Adrenal gland (tissue), 12 donors: ENCODE measurements around the gene LLGL1. TPM values are rescaled to one million over a fixed set of nuclear protein-coding genes. Genes with fewer than 3 reads are reported as not detected.

Experiments used
- DNase-seq, 7 donors: peaks; one replicate each; pipeline ENCODE4 v3.0.0-alpha.2; 2019 to 2020
- H3K27ac ChIP-seq, 5 donors: fragments of 200-600 bp; sonication (generic) in 4 of 5; 1 replicate in 3 of 5; 2 replicates in 2 of 5; pipeline versions ENCODE4 v1.5.1 to v1.8.0; 2016 to 2020; ENCODE audit warnings: mild to moderate bottlenecking in 1 of 5
- H3K27me3 ChIP-seq: fragments of 200-600 bp; 2 replicates; pipeline ENCODE4 v1.8.0; 2021
- H3K36me3 ChIP-seq, 2 donors: fragments of 200-600 bp; replicated peaks in 1 of 2; 1 replicate in 1 of 2; 2 replicates in 1 of 2; pipeline versions ENCODE4 v1.5.1 to v1.8.0; 2018 to 2022
- H3K4me1 ChIP-seq, 2 donors: fragments of 200-600 bp; replicated peaks in 1 of 2; 1 replicate in 1 of 2; 2 replicates in 1 of 2; pipeline versions ENCODE4 v1.5.1 to v1.8.0; 2018 to 2021
- H3K4me3 ChIP-seq, 4 donors: fragments of 200-600 bp; sonication (generic) in 3 of 4; one replicate each; pipeline ENCODE4 v1.5.1; 2016 to 2018
- H3K9me3 ChIP-seq, 3 donors: fragments of 200-600 bp; sonication (generic) in 1 of 3; replicated peaks in 1 of 3; 1 replicate in 2 of 3; 2 replicates in 1 of 3; pipeline versions ENCODE4 v1.5.1 to v1.8.0; 2016 to 2021
- POLR2A ChIP-seq, 2 donors: fragments of 450-650 bp; IDR thresholded peaks; one replicate each; pipeline ENCODE4 v1.6.1; 2017; ENCODE audit warnings: antibody characterized with exemption in 2 of 2, mild to moderate bottlenecking in 2 of 2, moderate library complexity in 1 of 2
- WGBS, 4 donors: extraction: QIAGEN DNeasy Blood & Tissue Kit in 2 of 4; methylation state at CpG; one replicate each; pipeline versions ENCODE4 v1.1.5 to v1.1.7; 2013 to 2017; 5-methylcytosine and 5-hydroxymethylcytosine counted together
- intact Hi-C, 2 donors: fragments of 100-400 bp; cut with DNase I; formaldehyde crosslinking; loops; one replicate each; pipeline versions ENCODE4 v1.14.1 to v1.15.0; 2022 to 2023
- polyA plus RNA-seq, 3 donors: library from polyadenylated mRNA; stranded (reverse); fragments of 200-250 nt in 2 of 3; fragments of 350-450 nt in 1 of 3; fragmentation: Illumina TruSeq in 1 of 3; extraction: RNeasy Lipid Tissue Mini Kit (QIAGEN cat#74804) in 1 of 3; gene quantifications; one replicate each; pipeline ENCODE4 v1.2.3, GENCODE V29; 2013 to 2014
- total RNA-seq, 9 donors: library from RNA; depleted of rRNA in 4 of 9; stranded (reverse); fragments of >200 nt in 4 of 9; fragments of 120-200 nt in 1 of 9; fragmentation: NEBNext Ultra II Directional in 1 of 9; extraction: Animal tissue kit (Norgen Biotek cat#: 25700) in 1 of 9; gene quantifications; one replicate each; pipeline versions ENCODE4 v1.1.0 to v1.2.4, GENCODE V29; 2013 to 2023
- TF ChIP-seq, protein P1 (sequence below), 6 experiments: fragments of 450-650 bp in 4 of 6; fragments of 200-600 bp in 2 of 6; sonication (generic) in 1 of 6; IDR thresholded peaks; 1 replicate in 5 of 6; 2 replicates in 1 of 6; pipeline versions ENCODE4 v1.5.1 to v1.8.0; 2016 to 2021; ENCODE audit warnings: antibody characterized with exemption in 6 of 6, mild to moderate bottlenecking in 2 of 6, moderate library complexity in 1 of 6
- donor health status: healthy with polysubstance abuse.
- donor health status: Bipolar disorder and iron deficiency.
- donor health status: DM: yes; HTN: yes; CAD: no.
- donor health status: DM: no; HTN: no; CAD: no.
- donor health status: DM: no; HTN: no; CAD: no.
- donor health status: DM: yes; HTN: yes; CAD: no.

The LLGL1 gene
- total and polyA plus RNA-seq, 12 donors, result 4.1 to 65.1 (median 36.5) TPM

- Histone ChIP-seq H3K4me3 (no peak overlapping the region), H3K27ac (no peak overlapping the region), H3K9me3 (no peaks in the 10 kb centered on the region), H3K4me1 (peaks cover 8 to 10% of the 10 kb centered on the region in 2 donors), H3K36me3 (no peaks in the 10 kb centered on the region), H3K27me3 (no peaks in the 10 kb centered on the region)
- peak; percentile 66 to 91 (median 78) for DNase-seq
- 7 to 14% (median 9%) methylated on average over 5 to 6 of the region's 6 CpGs for WGBS, 4 donors
- TF ChIP-seq POLR2A (IDR thresholded peaks at IDR 0.05), result no peak
- TF ChIP-seq, protein P1, sequence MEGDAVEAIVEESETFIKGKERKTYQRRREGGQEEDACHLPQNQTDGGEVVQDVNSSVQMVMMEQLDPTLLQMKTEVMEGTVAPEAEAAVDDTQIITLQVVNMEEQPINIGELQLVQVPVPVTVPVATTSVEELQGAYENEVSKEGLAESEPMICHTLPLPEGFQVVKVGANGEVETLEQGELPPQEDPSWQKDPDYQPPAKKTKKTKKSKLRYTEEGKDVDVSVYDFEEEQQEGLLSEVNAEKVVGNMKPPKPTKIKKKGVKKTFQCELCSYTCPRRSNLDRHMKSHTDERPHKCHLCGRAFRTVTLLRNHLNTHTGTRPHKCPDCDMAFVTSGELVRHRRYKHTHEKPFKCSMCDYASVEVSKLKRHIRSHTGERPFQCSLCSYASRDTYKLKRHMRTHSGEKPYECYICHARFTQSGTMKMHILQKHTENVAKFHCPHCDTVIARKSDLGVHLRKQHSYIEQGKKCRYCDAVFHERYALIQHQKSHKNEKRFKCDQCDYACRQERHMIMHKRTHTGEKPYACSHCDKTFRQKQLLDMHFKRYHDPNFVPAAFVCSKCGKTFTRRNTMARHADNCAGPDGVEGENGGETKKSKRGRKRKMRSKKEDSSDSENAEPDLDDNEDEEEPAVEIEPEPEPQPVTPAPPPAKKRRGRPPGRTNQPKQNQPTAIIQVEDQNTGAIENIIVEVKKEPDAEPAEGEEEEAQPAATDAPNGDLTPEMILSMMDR (IDR thresholded peaks at IDR 0.05), result peak; percentile 84 to 92 (median 90)
- intact Hi-C loops, result loop anchor here in 1 of 2 donors (5.0 kb wide), 1 partner anchor 75 kb away; no protein-coding TSS in a partner anchor
Observed at GRCh38 chr17:18217412-18218015, 7.9 kb upstream of the LLGL1 start.

- TF ChIP-seq, protein P1 (IDR thresholded peaks at IDR 0.05), result no peak
- no peak for TF ChIP-seq POLR2A (IDR thresholded peaks at IDR 0.05)
- Histone ChIP-seq H3K4me1 (peaks cover 8 to 10% of the 10 kb centered on the region in 2 donors), H3K4me3 (no peak overlapping the region), H3K36me3 (no peaks in the 10 kb centered on the region), H3K27me3 (no peaks in the 10 kb centered on the region), H3K9me3 (no peaks in the 10 kb centered on the region), H3K27ac (peak overlapping the region in 1 of 5 donors; percentile 32)
- intact Hi-C loops, result loop anchor here in 1 of 2 donors (5.0 kb wide), 1 partner anchor 77 kb away; no protein-coding TSS in a partner anchor
- WGBS, 4 donors, result 32 to 57% (median 44%) methylated on average over 3 to 4 of the region's 4 CpGs
- DNase-seq, result peak in 4 of 7 donors; percentile 26 to 75 (median 64)
Observed at GRCh38 chr17:18218756-18219415, 6.5 kb upstream of the LLGL1 start.

- Histone ChIP-seq H3K9me3 (no peaks in the 10 kb centered on the region), H3K4me3 (no peak overlapping the region), H3K36me3 (no peaks in the 10 kb centered on the region), H3K4me1 (peaks cover 17 to 18% of the 10 kb centered on the region in 2 donors), H3K27me3 (no peaks in the 10 kb centered on the region), H3K27ac (peak overlapping the region in 2 of 5 donors; percentile 59 to 81)
- TF ChIP-seq, protein P1 (IDR thresholded peaks at IDR 0.05), result no peak
- no peak for TF ChIP-seq POLR2A (IDR thresholded peaks at IDR 0.05)
- WGBS, 4 donors, result 80 to 97% (median 86%) methylated on average over 4 of the region's 4 CpGs
- peak in 1 of 7 donors; percentile 24 for DNase-seq
- intact Hi-C loops, result no loop called here
Observed at GRCh38 chr17:18224053-18224386, 1.4 kb upstream of the LLGL1 start.

- intact Hi-C loops, result no loop called here
Observed at GRCh38 chr17:18224387-18225120, 881 bp upstream of the LLGL1 start.

More at GRCh38 chr17:18224387-18225120, 881 bp upstream of the LLGL1 start:
- DNase-seq, result peak in 1 of 7 donors; percentile 37
- peak overlapping the region in 2 of 5 donors; percentile 59 to 81 for H3K27ac ChIP-seq
- H3K27me3 ChIP-seq, result no peaks in the 10 kb centered on the region
- H3K9me3 ChIP-seq, result no peaks in the 10 kb centered on the region
- TF ChIP-seq, protein P1 (IDR thresholded peaks at IDR 0.05), result no peak
- no peak for TF ChIP-seq POLR2A (IDR thresholded peaks at IDR 0.05)
- H3K4me1 ChIP-seq, result peaks cover 12 to 13% of the 10 kb centered on the region in 2 donors
- H3K4me3 ChIP-seq, result peak overlapping the region in 1 of 4 donors; percentile 84
- no peaks in the 10 kb centered on the region for H3K36me3 ChIP-seq
- 47 to 54% (median 50%) methylated on average over 19 to 23 of the region's 23 CpGs for WGBS, 4 donors
